Brain microvascular endothelial cell (primary cell): Measurements from ENCODE around the gene THBS3.
"Not testable (repeated sequence)": the region's sequence is repeated elsewhere in the genome, so short reads cannot be mapped to it uniquely, and the experiment has no call there.

Experiments used
- DNase-seq: peaks from one replicate; pipeline ENCODE4 v3.0.0-alpha.2; 2020
- H3K27ac ChIP-seq: fragments of 250-450 bp; sonication (Bioruptor Pico); 2 replicates; pipeline ENCODE4 v1.5.1; 2020; ENCODE audit warnings: mild to moderate bottlenecking, moderate library complexity
- H3K27me3 ChIP-seq: fragments of 250-450 bp; sonication (Bioruptor Pico); replicated peaks from 2 replicates; pipeline ENCODE4 v1.5.1; 2020; ENCODE audit warnings: mild to moderate bottlenecking
- H3K36me3 ChIP-seq: fragments of 250-450 bp; sonication (Bioruptor Pico); replicated peaks from 2 replicates; pipeline ENCODE4 v1.5.1; 2020; ENCODE audit warnings: mild to moderate bottlenecking
- H3K4me3 ChIP-seq: 2 replicates; pipeline ENCODE4 v1.5.1; 2011; ENCODE audit warnings: low read depth, mild to moderate bottlenecking, control low read depth, low read length, moderate library complexity
- CTCF ChIP-seq: IDR thresholded peaks from 2 replicates; pipeline ENCODE4 v1.5.1; 2011; ENCODE audit warnings: low read depth, mild to moderate bottlenecking, moderate library complexity, low read length, control low read depth, inconsistent platforms; ENCODE audit errors: missing control alignments
- in situ Hi-C: cut with HindIII; loops from 2 replicates; pipeline ENCODE4 v1.10.0; 2017; ENCODE audit warnings: low sequenced_read_pairs, low pct_ligation_motif_present

Gene THBS3

GRCh38 chr1:155196103-155196892 lies 11.4 kb downstream of the THBS3 start:
- DNase-seq = no peak
- in situ Hi-C loops = no loop called here

GRCh38 chr1:155195201-155196102 lies 12.2 kb downstream of the THBS3 start:
- Histone ChIP-seq H3K27me3 (no peaks in the 10 kb centered on the region), H3K27ac (no peak overlapping the region), H3K36me3 (peaks cover 10% of the 10 kb centered on the region), H3K4me3 (peak overlapping the region; percentile 63)
- DNase-seq = no peak
- TF ChIP-seq CTCF = no peak
- in situ Hi-C loops = no loop called here

More at GRCh38 chr1:155196103-155196892, 11.4 kb downstream of the THBS3 start:
- Histone ChIP-seq H3K4me3 (no peak overlapping the region), H3K27me3 (no peaks in the 10 kb centered on the region), H3K36me3 (peaks cover 10% of the 10 kb centered on the region), H3K27ac (no peak overlapping the region)
- TF ChIP-seq CTCF = no peak

GRCh38 chr1:155193991-155194240 lies 13.8 kb downstream of the THBS3 start:
- DNase-seq, H3K27me3 ChIP-seq, H3K36me3 ChIP-seq, in situ Hi-C loops: not testable (repeated sequence)
- Histone ChIP-seq H3K27ac (peak overlapping the region; percentile 71), H3K4me3 (peak overlapping the region; percentile 63)

GRCh38 chr1:155193275-155193990 lies 14.3 kb downstream of the THBS3 start:
- Histone ChIP-seq H3K27me3 (no peaks in the 10 kb centered on the region), H3K27ac (peak overlapping the region; percentile 71), H3K36me3 (peaks cover 7% of the 10 kb centered on the region), H3K4me3 (peak overlapping the region; percentile 63)
- peak; percentile 78 for DNase-seq
- in situ Hi-C loops = no loop called here
- TF ChIP-seq CTCF = peak; percentile 99

GRCh38 chr1:155192346-155193274 lies 15.1 kb downstream of the THBS3 start:
- no peaks in the 10 kb centered on the region for H3K27me3 ChIP-seq
- no peak for TF ChIP-seq CTCF
- peak overlapping the region; percentile 63 for H3K4me3 ChIP-seq
- peaks cover 3% of the 10 kb centered on the region for H3K36me3 ChIP-seq
- H3K27ac ChIP-seq = no peak overlapping the region
- in situ Hi-C loops = no loop called here
- no peak for DNase-seq
